Mesenchymal stem cell (in vitro differentiated cells and primary cell): ENCODE results near the gene AFDN.

ENCODE experiments used
- DNase-seq: peaks from one replicate; pipeline ENCODE4 v3.0.0-alpha.2; 2013
- H2AFZ ChIP-seq: one replicate; pipeline ENCODE4 v1.6.1; 2013; ENCODE audit warnings: low read depth, mild to moderate bottlenecking, control low read depth, inconsistent platforms, low read length, moderate library complexity
- H2AK5ac ChIP-seq: 2 replicates; pipeline ENCODE4 v1.6.1; 2013; ENCODE audit warnings: low read length, moderate library complexity, mild to moderate bottlenecking, inconsistent platforms; ENCODE audit not compliant: severe bottlenecking
- H2BK120ac ChIP-seq: one replicate; pipeline ENCODE4 v1.6.1; 2013; ENCODE audit warnings: low read depth, mild to moderate bottlenecking, inconsistent platforms, low read length, moderate library complexity
- H2BK12ac ChIP-seq, 2 experiments: one replicate each; pipeline ENCODE4 v1.6.1; 2013; ENCODE audit warnings: inconsistent platforms in 2 of 2, low read length in 2 of 2, mild to moderate bottlenecking in 2 of 2, moderate library complexity in 2 of 2, control low read depth in 1 of 2
- H2BK15ac ChIP-seq: one replicate; pipeline ENCODE4 v1.6.1; 2013; ENCODE audit warnings: mild to moderate bottlenecking, low read depth, inconsistent platforms; ENCODE audit not compliant: poor library complexity, severe bottlenecking
- H2BK5ac ChIP-seq: 2 replicates; pipeline ENCODE4 v1.6.1; 2013; ENCODE audit warnings: low read depth, mild to moderate bottlenecking, low read length, control low read depth, inconsistent platforms; ENCODE audit not compliant: poor library complexity, severe bottlenecking
- H3K14ac ChIP-seq, 2 experiments: one replicate each; pipeline ENCODE4 v1.6.1; 2013; ENCODE audit warnings: inconsistent platforms in 2 of 2, low read length in 2 of 2, control low read depth in 1 of 2, mild to moderate bottlenecking in 1 of 2, moderate library complexity in 1 of 2
- H3K18ac ChIP-seq, 2 experiments: one replicate each; pipeline ENCODE4 v1.6.1; 2013; ENCODE audit warnings: inconsistent platforms in 2 of 2, low read length in 2 of 2, control low read depth in 1 of 2, low read depth in 1 of 2, mild to moderate bottlenecking in 1 of 2
- H3K23ac ChIP-seq, 2 experiments: one replicate each; pipeline ENCODE4 v1.6.1; 2013; ENCODE audit warnings: inconsistent platforms in 2 of 2, low read length in 2 of 2, mild to moderate bottlenecking in 2 of 2, moderate library complexity in 2 of 2, control low read depth in 1 of 2
- H3K27ac ChIP-seq: 2 replicates; pipeline ENCODE4 v1.5.1; 2013; ENCODE audit warnings: mild to moderate bottlenecking, moderate library complexity, low read length, control low read depth, inconsistent platforms; ENCODE audit not compliant: poor library complexity, severe bottlenecking
- H3K27me3 ChIP-seq, 2 experiments: 2 replicates each; pipeline versions ENCODE4 v1.6.1 to v1.7.0; 2013; ENCODE audit warnings: low read length in 2 of 2, mild to moderate bottlenecking in 2 of 2, moderate library complexity in 2 of 2, control low read depth in 1 of 2, inconsistent platforms in 1 of 2; ENCODE audit not compliant: control insufficient read depth in 1 of 2, insufficient read depth in 1 of 2
- H3K36me3 ChIP-seq, 2 experiments: 2 replicates each; pipeline versions ENCODE4 v1.6.1 to v1.7.0; 2013; ENCODE audit warnings: low read length in 2 of 2, control low read depth in 1 of 2, inconsistent platforms in 1 of 2, low read depth in 1 of 2, mild to moderate bottlenecking in 1 of 2; ENCODE audit not compliant: insufficient read depth in 2 of 2, control insufficient read depth in 1 of 2
- H3K4ac ChIP-seq, 2 experiments: one replicate each; pipeline ENCODE4 v1.6.1; 2013; ENCODE audit warnings: inconsistent platforms in 2 of 2, low read length in 2 of 2, mild to moderate bottlenecking in 2 of 2, moderate library complexity in 2 of 2, control low read depth in 1 of 2, low read depth in 1 of 2
- H3K4me1 ChIP-seq: 2 replicates; pipeline ENCODE4 v1.6.1; 2013; ENCODE audit warnings: low read depth, low read length, control low read depth; ENCODE audit not compliant: control insufficient read depth, insufficient read depth
- H3K4me2 ChIP-seq: 2 replicates; pipeline ENCODE4 v1.6.1; 2013; ENCODE audit warnings: low read length, mild to moderate bottlenecking, inconsistent platforms; ENCODE audit not compliant: poor library complexity, severe bottlenecking
- H3K4me3 ChIP-seq, 2 experiments: 2 replicates each; pipeline versions ENCODE4 v1.5.1 to v1.7.0; 2013; ENCODE audit warnings: low read length in 2 of 2, mild to moderate bottlenecking in 2 of 2, control low read depth in 1 of 2, low read depth in 1 of 2; ENCODE audit not compliant: insufficient read depth in 1 of 2
- H3K79me1 ChIP-seq: replicated peaks from 2 replicates; pipeline ENCODE4 v1.6.1; 2013; ENCODE audit warnings: mild to moderate bottlenecking, control low read depth, low read length, inconsistent platforms; ENCODE audit not compliant: poor library complexity, severe bottlenecking
- H3K9ac ChIP-seq: 2 replicates; pipeline ENCODE4 v1.7.0; 2013; ENCODE audit warnings: mild to moderate bottlenecking, low read length, moderate library complexity
- H3K9me3 ChIP-seq: 2 replicates; pipeline ENCODE4 v1.7.0; 2013; ENCODE audit warnings: mild to moderate bottlenecking, low read length; ENCODE audit not compliant: control insufficient read depth
- H4K8ac ChIP-seq: one replicate; pipeline ENCODE4 v1.6.1; 2013; ENCODE audit warnings: inconsistent platforms, mild to moderate bottlenecking, low read length, moderate library complexity
- H4K91ac ChIP-seq: one replicate; pipeline ENCODE4 v1.6.1; 2013; ENCODE audit warnings: mild to moderate bottlenecking, low read length, inconsistent platforms
- WGBS: methylation state at CpG from one replicate; pipeline ENCODE4 v1.1.7; 2013; ENCODE audit warnings: mixed read lengths; 5-methylcytosine and 5-hydroxymethylcytosine counted together

AFDN gene

DNA sequence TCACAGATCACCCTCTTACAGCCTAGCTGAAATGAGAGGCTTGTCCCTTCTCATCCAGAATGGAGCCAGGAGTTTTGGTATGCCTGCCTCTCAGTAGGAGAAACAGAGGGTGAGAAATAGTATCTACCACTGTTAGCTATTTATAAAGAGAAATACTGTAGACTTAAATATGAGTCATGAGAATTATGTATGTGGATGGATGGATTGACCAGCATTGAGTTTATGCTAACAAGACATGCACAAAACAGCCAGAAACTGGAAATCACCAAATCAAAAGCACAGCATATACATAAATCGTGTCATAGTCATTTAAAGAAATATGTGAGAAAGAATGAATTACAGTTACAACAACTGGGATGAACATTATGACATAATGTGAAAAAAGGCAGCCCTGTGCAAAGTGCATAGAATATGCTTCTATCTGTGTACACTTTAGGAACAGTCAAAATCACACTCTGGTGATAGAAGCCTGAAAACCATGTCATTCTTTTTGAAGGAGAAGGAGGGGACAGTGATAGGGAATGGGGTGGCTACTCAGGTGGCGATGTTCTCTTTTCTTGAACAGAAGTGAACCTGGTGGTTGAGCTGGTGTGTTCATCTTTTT lies 90.9 kb downstream of the AFDN start:
- Histone ChIP-seq H3K18ac (no peak overlapping the region), H3K4me2 (no peak overlapping the region), H2BK15ac (no peak overlapping the region), H3K4me1 (no peaks in the 10 kb centered on the region), H3K4me3 (no peak overlapping the region), H2BK120ac (no peak overlapping the region), H2AK5ac (no peak overlapping the region), H3K27ac (no peak overlapping the region), H2BK12ac (no peak overlapping the region), H2AFZ (no peak overlapping the region), H3K23ac (no peak overlapping the region), H4K8ac (no peak overlapping the region), H3K27me3 (no peaks in the 10 kb centered on the region), H3K9me3 (no peaks in the 10 kb centered on the region), H3K9ac (no peak overlapping the region), H3K14ac (no peak overlapping the region), H2BK5ac (no peak overlapping the region), H3K79me1 (no peaks in the 10 kb centered on the region), H3K36me3 (peaks cover 29 to 81% of the 10 kb centered on the region in 2 experiments), H3K4ac (no peak overlapping the region), H4K91ac (no peak overlapping the region)
- DNase-seq: no peak
- WGBS: 92% methylated on average over 1 of the region's 2 CpGs

DNA sequence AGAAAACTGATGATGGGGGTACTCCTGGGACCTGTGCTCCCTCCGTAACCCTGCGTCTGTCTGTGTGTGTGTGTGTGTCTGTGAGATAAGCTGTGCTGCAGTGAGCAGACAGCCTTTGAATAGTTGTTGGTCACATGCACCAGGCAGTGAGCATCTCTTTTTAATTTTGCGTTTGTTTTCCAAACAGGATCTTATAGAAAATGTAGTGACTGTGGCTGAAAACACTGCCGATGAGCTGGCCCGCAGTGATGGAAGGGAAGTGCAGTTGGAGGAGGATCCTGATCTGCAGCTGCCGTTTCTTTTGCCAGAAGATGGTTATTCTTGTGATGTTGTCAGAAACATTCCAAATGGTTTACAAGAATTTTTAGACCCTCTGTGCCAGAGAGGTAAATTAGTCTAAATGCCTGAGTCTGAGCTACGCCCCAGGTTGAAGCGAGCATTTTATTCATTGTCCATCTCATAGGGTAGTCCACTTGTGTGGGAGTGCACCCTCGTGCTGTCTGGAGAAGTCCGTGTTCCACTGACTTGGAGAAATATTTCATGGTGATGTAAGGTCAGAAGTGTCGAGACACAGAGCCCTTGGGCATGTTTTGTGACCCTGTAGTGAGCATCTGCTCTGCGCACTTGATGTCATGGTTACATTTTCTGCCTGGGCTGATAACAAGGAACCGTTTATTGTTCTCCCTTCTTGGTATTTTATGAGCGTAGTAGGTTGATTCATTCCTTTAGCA lies 92.0 kb downstream of the AFDN start:
- no peak overlapping the region for H3K4ac ChIP-seq
- no peak for DNase-seq

DNA sequence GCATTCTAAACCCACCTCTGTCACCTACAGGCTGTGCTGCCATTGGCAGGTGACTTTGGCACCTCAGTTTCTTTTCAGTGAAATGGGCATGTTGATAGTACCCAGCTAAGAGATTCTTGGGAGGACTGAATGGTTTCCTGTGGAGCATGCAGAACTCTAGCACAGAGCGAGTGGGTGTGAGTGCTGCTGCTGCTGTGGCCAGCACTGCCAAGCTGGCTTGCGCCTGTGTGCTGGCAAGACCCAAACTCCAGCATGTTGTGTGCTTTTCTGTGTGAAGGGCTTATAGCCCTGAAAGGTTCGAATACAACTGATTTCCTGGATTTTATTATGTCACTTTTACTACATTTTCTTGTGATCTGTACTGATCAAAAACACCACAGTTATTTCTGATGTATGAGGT lies 92.6 kb downstream of the AFDN start:
- H3K4me3 ChIP-seq: no peak overlapping the region
- no peak overlapping the region for H2BK5ac ChIP-seq
- H3K9ac ChIP-seq: no peak overlapping the region
- no peaks in the 10 kb centered on the region for H3K79me1 ChIP-seq
- H2AFZ ChIP-seq: no peak overlapping the region
- peaks cover 29 to 77% of the 10 kb centered on the region in 2 experiments for H3K36me3 ChIP-seq
- no peak overlapping the region for H3K14ac ChIP-seq
- H3K9me3 ChIP-seq: no peaks in the 10 kb centered on the region
- H2AK5ac ChIP-seq: no peak overlapping the region
- H3K27me3 ChIP-seq: no peaks in the 10 kb centered on the region
- no peak overlapping the region for H2BK15ac ChIP-seq
- no peak overlapping the region for H3K27ac ChIP-seq
- H2BK12ac ChIP-seq: no peak overlapping the region
- no peak overlapping the region for H3K4ac ChIP-seq
- no peak overlapping the region for H3K4me2 ChIP-seq
- H4K91ac ChIP-seq: no peak overlapping the region
- H3K4me1 ChIP-seq: no peaks in the 10 kb centered on the region
- H2BK120ac ChIP-seq: no peak overlapping the region
- H3K23ac ChIP-seq: no peak overlapping the region
- H4K8ac ChIP-seq: no peak overlapping the region
- WGBS: 100% methylated on average over 2 of the region's 3 CpGs
- no peak for DNase-seq
- no peak overlapping the region for H3K18ac ChIP-seq

More for the DNA sequence above, 92.0 kb downstream of the AFDN start:
- Histone ChIP-seq H3K27ac (no peak overlapping the region), H4K91ac (no peak overlapping the region), H2AFZ (no peak overlapping the region), H3K9me3 (no peaks in the 10 kb centered on the region), H3K4me1 (no peaks in the 10 kb centered on the region), H2AK5ac (no peak overlapping the region), H3K4me2 (no peak overlapping the region), H3K79me1 (no peaks in the 10 kb centered on the region), H4K8ac (no peak overlapping the region), H2BK5ac (no peak overlapping the region), H3K4me3 (no peak overlapping the region), H3K9ac (no peak overlapping the region), H3K27me3 (no peaks in the 10 kb centered on the region), H3K18ac (no peak overlapping the region), H2BK15ac (no peak overlapping the region), H3K36me3 (peaks cover 29 to 78% of the 10 kb centered on the region in 2 experiments), H3K23ac (no peak overlapping the region), H2BK120ac (no peak overlapping the region), H2BK12ac (no peak overlapping the region), H3K14ac (no peak overlapping the region)
- WGBS: 95% methylated on average over 14 of the region's 14 CpGs

DNA sequence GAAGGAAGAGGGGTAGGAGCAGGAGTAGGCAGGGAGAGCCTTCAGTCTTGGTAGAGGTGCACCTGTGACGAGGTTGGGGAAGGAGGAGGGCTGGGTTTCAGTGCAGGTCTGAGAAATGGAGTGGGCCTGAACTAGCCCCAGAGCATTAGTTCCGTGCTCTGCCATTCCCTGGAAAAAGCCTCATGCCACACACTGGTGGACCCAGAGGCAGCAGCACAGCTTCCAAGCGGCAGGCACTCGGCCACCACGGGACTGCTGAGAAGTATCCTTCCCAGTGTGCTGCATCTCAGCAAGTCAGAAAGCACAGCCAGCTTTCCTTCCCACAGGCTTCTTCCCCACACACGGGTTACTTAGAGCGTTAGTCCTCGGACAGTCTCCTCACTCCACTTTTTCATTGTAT lies 93.5 kb downstream of the AFDN start:
- Histone ChIP-seq H3K14ac (no peak overlapping the region), H3K4me3 (no peak overlapping the region), H4K8ac (no peak overlapping the region), H2BK120ac (no peak overlapping the region), H2BK12ac (no peak overlapping the region), H4K91ac (no peak overlapping the region), H3K27me3 (no peaks in the 10 kb centered on the region), H3K4ac (no peak overlapping the region), H3K18ac (no peak overlapping the region), H2BK15ac (no peak overlapping the region), H3K9me3 (no peaks in the 10 kb centered on the region), H3K36me3 (peaks cover 29 to 74% of the 10 kb centered on the region in 2 experiments), H2AK5ac (no peak overlapping the region), H3K4me1 (no peaks in the 10 kb centered on the region), H2BK5ac (no peak overlapping the region), H2AFZ (no peak overlapping the region), H3K27ac (no peak overlapping the region), H3K9ac (no peak overlapping the region), H3K4me2 (no peak overlapping the region), H3K23ac (no peak overlapping the region), H3K79me1 (no peaks in the 10 kb centered on the region)
- DNase-seq: no peak
- WGBS: 96% methylated on average over 5 of the region's 8 CpGs
